HG02970 (cell line): ENCODE measurements around the gene STT3A.

Experiments
- ATAC-seq: cut with Tn5 transposase; IDR thresholded peaks from one replicate; pipeline ENCODE4 v1.9.1; 2021; ENCODE audit warnings: mild to moderate bottlenecking, moderate library complexity, moderate number of reproducible peaks; ENCODE audit not compliant: unreplicated experiment, low FRiP score

The STT3A gene

DNA sequence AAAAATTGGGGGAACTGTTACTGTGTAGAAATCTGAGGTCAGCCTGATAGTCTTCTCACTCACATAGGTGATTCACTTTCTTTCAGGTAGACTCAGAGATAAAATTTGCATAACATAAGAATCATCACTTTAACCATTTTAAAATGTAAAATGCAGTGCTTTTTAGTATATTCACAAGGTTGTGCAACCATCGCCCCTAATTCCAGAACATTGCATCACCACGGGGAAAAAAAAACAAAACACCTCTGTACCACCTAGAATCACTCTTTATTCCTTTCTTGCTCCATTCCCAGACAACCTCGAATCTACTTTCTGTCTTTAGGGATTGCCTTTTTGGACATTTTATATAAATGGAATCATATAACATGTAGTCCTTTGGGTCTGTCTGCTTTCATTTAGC is 53.2 kb downstream of the STT3A start:
- no peak for ATAC-seq

DNA sequence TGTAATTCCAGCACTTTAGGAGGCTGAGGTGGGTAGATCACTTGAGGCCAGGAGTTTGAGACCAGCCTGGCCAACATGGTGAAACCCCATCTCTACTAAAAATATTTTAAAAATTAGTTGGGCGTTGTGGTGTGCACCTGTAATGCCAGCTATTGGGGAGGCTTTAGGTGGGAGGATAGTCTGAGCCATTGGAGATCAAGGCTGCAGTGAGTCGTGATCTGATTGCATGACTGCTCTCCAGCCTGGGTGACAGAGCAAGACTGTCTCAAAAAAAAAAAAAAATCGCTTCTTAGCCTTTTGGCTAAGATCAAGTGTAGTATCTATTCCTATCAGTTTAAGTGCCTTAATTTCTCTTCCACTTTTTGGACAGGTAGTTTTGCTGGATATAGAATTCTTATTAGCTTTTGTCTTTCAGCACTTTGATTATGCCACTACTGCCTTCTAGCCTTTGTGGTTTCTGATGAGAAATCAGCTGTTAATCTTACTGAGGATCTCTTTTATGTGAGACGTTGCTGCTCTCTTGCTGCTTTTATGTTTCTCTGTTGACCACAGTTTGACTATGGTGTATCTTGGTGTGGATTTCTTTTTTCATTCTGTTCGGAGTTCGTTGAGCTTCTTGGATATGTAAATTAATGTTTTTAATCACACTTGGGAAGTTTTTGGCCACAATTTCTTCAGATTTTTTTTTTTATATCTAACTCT is 57.0 kb downstream of the STT3A start:
- ATAC-seq = no peak

DNA sequence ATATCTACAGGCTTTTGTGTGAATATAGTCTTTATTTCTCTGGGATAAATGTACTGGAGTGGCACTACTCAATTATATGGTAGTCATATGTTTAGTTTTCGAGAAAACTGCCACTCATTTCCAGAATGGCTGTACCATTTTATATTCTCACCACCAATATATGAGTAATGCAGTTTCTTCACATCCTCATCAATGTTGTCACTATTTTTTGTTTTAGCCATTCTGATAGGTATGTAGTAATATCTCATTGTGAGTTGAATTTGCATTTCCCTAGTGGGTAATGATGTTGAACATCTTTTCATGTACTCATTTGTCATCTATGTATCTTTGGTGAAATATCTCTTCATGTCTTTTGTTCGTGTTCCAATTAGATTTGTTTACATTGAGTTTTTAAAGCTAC is 70.0 kb downstream of the STT3A start:
- ATAC-seq = no peak

- no peak for ATAC-seq
These were observed 71.3 kb downstream of the STT3A start for GRCh38 chr11:125663910-125664309.

- no peak for ATAC-seq
These were observed 74.5 kb downstream of the STT3A start for GRCh38 chr11:125667151-125667550.

GRCh38 chr11:125670172-125670571 is 77.5 kb downstream of the STT3A start:
- ATAC-seq = no peak

DNA sequence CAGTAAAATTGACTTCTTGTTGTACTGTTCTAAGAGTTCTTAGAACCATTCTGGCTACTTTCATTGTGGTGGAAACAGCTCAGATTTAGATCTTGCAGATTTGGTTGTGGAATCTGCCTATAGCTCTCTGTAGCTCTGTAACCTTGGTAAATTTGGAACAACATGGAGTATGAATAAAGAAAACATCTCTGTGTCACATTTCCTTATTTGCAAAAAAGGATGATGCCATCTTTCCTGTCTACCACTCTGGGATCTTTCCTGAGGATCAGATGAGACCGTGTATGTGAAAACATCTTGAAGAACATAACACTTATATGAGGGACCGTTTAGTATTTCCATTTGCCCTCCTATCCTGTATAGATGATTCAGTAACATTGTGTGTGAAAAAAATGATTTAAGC is 78.9 kb downstream of the STT3A start:
- no peak for ATAC-seq
